HG03565 (cell line): Measurements from ENCODE around the gene NRGN.
A peak's percentile ranks its signal among the peaks of the same experiment; 100 is the strongest.

Experiments used
- ATAC-seq: cut with Tn5 transposase; IDR thresholded peaks from one replicate; pipeline ENCODE4 v1.9.1; 2021; ENCODE audit warnings: mild to moderate bottlenecking, moderate library complexity; ENCODE audit not compliant: unreplicated experiment

NRGN gene

DNA sequence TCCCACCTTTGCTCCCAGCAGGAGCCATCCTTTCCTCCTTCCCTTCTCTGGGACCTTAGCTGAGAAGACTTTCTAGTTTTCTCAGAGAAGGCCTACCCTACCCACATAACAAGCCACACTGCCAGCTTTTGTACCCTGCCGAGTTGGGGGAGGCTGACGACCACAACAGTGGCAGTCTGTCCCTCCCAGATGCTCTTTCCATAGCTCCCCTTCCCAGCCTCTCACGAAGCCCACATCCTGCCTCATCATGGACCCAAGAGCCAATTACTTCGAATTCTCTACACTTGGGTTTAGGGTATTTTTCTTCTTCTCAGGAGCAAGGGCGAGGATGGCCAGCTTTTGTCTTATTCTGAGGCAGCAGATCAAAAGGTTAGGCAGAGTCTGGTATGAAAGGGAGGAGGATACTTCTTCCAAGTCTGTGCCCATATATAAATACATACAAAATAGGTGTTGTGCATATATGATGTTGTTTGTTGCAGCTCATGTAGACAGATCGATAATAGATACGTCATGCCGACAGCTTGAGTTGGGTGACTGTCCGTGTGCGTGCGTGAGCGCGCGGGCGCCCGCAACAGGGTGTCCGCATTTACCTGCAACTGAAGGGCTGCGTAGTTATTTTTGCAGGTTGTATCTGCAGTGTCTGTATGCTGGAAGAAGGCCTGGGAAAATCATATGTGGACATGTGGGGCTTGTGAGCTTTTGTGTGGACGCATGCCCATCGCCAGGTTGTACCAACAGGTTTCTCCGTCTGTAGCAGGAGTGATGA is 846 bp upstream of the NRGN start:
- no peak for ATAC-seq

DNA sequence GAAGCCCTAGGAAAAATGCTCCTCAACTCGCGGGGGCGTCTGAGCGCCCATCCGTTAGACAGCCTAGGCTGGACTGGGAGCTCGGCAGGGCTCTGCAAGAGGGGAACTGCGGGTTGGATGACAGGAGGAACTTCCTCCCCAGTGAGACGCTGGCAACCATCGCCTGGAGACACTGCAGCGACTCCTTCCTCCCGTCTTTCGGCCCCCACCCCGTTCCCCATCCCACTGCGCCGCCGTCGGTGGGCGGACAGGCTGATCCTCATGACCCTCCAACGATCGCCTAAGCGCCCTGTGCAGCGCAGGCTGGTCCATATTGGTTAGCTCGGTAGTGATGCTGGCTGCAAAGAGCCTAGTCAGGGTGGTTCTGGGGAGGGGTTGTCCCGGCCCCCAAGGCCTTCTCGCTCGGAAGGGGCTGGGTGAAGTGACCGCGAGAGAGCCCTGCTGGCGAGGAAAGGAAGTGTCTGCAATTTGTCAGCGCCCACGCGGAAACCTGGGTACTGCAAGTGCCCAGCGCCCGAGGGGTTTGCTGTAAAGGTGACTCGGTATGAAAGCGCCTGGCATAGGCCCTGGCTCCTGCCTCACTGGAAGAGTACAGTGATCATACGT is 638 bp downstream of the NRGN start:
- peak; percentile 32 for ATAC-seq

- ATAC-seq: no peak
Measured at GRCh38 chr11:124742555-124742954, 2.8 kb downstream of the NRGN start.

- ATAC-seq: no peak
Measured at GRCh38 chr11:124743050-124743449, 3.3 kb downstream of the NRGN start.

DNA sequence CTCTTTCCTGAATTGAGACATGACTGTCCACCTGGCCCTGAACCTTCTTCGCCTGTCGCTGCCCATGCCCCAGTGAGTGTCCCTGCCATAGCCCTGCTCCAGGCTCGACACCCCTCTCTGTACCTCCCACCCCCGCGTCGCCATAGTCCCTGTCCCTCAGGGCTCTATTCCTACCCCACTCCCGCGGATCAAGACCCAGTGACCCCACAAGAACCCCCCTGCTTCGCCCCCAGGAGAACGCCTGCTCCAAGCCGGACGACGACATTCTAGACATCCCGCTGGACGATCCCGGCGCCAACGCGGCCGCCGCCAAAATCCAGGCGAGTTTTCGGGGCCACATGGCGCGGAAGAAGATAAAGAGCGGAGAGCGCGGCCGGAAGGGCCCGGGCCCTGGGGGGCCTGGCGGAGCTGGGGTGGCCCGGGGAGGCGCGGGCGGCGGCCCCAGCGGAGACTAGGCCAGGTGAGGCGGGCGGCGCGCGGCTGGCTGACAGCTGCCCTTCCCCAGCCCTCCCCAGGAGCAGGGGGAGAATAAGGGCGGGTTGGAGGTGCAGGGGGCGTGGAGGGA is 5.6 kb downstream of the NRGN start:
- no peak for ATAC-seq

DNA sequence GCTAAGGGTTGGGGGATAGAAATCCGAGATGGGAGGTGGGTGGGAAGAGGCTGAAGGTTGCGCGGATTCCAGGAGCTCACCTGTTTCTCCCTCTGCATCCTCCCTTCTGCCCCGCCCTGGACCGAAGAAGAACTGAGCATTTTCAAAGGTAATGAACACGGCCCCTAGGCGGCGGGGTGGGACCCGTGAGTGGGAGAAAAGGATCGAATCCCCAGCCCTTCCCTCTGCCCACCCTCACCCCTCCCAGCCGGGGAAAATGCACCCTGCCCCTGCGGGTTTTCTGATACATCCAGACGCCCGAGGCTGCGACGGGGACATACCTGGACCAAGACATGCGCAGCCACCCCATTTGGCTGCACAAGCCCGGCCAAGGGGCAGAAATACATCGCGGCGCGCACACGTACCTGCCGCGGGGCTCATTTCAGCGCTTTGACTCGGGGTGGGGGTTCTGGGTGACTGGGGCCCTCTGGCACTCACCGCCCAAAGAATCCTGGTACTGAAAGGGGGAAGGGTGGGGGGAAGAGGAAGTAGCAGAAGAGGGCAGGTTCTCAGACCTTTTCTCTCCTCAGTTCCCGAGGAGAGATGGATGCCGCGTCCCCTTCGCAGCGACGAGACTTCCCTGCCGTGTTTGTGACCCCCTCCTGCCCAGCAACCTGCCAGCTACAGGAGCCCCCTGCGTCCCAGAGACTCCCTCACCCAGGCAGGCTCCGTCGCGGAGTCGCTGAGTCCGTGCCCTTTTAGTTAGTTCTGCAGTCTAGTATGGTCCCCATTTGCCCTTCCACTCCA is 6.3 kb downstream of the NRGN start:
- no peak for ATAC-seq

GRCh38 chr11:124746621-124747243 is 7.0 kb downstream of the NRGN start:
- ATAC-seq: peak; percentile 91

DNA sequence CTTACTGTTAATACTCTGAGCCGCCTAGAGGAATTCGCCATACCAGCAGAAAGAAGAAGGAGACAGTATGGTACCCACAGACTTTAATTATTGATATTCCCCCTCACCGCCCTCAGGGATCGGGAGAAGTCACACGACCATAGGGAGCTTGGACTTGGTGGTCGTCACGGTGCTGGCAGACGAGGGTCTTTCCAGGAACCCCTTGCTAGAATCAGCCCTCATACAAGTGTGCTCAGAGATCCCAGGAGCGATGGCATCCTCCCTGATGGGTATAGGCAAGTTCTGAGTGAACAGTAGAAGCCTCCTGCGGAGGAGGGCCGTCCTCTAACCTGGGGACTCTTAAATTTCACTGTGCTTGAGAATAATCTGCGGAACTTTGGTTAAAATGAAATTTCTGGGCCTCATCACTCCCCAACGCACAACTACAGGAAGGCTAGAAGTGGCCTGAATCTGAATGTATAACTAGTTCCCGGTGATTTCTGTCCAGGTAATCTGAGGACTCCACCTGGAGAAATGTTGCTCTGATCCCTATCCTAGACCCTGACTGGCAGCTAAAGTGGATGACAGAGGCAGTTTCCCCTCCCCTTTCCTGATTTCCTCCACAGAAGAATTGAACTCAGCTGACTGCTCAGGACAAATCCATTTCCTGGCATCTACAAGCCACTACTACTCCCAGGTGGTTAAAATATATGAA is 7.8 kb downstream of the NRGN start:
- ATAC-seq: no peak

GRCh38 chr11:124748100-124748418 is 8.3 kb downstream of the NRGN start:
- ATAC-seq: no peak

DNA sequence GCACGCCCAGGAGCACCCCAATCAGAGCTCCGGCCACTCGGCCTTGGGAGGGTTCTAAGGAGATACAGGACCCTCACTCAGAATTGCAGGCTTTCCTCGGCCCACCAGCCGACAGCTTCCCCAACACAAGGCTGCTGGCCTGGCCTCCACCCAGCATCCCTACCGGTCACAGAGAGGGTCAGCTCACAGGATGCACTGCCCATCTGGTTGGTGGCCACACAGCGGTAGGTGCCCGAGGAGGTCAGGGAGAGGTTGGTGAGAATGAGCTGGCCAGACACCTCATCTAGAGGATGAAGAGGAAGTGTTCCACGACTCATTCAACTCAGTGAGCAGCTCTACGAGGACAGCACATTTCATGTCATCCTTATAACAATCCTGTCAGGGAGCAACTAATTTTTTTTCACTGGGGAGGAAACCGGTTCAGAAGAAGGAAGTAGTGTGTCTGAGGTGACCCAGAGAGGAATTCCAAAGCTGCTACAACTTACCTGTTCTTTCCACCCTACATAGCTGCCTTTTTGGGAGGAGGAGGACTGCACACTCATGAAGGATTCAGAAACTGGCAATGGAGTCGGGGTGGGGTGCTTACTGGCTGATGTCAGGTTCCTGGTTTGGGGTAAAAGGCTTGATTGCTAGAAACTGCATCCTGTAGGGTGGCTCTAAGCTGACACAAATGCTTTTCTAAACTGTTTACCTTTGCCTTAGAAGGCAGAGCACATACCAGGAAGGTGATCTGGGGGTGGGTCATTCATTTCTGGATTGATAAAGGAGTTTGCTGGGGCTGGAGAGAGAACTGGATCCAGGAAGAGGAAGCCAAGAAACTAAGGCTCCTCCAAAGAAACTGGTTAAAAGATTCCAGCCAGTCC is 9.0 kb downstream of the NRGN start:
- ATAC-seq: no peak

DNA sequence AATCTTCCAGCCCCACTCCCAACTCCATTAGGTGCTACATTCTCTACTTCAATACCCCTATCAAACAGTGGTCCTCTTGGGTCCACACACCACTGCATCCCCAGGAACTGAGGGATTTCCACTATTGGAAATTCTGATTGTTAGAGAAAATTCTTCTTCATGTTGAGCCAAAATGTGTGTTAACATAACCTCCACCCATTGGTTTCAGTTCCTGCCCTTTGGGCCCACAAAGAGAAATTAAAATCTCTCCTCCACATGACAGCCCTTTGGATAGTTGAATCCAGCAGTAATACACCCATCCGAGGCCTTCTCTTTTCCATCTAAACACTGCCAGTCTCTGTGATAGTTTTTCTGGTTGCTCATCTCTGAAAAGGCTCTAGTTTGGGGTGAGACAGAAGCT is 10.2 kb downstream of the NRGN start:
- ATAC-seq: no peak

DNA sequence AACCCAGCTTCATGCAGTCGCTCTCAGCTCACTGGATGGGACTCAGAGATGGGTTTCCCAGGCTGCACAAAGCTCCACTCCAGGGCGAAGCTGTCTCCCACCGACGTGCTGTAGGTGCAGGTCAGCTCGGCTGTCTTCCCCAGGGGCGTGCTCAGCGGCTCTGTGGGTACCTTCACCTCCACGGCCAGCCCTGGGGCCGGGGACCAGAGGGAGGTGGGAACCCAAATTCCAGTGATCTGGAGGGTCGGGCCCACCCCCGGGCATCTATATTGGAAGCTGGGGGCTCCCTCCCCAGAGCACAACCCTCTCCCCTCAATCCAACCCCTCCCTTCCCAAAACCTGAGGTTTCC is 11.6 kb downstream of the NRGN start:
- no peak for ATAC-seq

DNA sequence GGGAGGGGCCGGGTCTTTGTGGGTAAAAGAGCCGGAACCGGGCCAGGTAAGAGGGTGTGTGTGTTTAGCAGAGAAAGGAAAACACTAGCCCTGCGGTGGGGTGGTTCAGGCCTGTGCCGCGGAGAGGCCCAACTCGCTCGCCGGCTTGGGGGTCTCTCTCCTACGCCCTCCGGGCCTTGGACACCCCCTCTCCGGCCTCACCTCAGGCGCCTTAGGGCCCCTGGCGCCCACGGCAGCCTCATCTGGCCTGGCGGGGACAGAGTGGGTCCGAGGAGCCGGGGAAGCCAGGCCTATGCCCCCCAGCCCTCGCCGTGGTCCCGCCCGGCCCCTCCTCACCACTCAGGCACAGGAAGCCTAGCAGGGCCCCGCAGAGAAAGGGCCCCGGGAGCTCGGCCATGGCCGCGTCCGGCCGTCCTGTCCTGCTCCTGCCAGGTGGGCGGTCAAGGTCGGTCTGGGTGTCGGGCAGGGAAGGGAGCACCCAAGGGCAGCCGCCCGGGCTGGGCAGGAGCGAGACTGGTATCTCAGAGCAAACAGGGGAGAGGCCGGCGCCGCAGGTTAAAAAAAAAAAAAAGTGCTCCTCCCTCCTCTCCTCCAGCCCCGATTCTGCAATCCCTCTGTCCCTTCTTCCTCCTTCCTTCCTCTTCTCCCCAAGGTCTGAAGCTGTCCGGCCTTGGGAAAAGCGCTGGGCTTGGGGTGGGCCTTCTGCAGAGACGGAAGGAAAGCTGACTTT is 12.2 kb downstream of the NRGN start, which contains the start of gene VSIG2:
Gene VSIG2 (minus strand): TSS at position 515 of the 730 bp plus-strand sequence. CDS start 118 bp downstream, at position 397.
- no peak for ATAC-seq

- ATAC-seq: no peak
Measured at GRCh38 chr11:124752471-124753102, 12.8 kb downstream of the NRGN start.

GRCh38 chr11:124753205-124753604 is 13.5 kb downstream of the NRGN start:
- no peak for ATAC-seq

DNA sequence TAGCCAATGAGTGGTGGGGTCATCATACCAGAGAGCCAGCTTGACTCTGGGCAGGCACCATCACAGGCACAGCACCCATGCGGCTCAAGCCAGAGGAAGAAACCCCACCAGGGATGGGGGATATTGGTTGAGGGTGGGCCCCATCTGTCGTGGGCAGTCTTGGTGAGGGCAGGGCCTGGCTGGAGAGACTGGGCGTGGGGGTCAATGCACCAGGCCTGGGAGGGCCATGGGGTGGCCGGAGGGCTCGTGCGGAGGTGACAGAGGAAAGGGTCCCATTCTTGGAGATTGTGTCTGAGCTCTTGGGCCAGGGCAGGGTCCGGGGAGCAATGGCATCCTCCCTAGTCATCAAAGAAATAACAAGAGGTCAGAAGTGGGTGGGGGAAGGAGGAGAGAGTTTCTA is 13.9 kb downstream of the NRGN start:
- no peak for ATAC-seq

- ATAC-seq: no peak
Measured at GRCh38 chr11:124754309-124754708, 14.6 kb downstream of the NRGN start.

- ATAC-seq: no peak
Measured at GRCh38 chr11:124754710-124755109, 15.0 kb downstream of the NRGN start.
